ENCODE measurements around the gene CFAP57. TPM values are rescaled to one million over a fixed set of nuclear protein-coding genes. Genes with fewer than 3 reads are reported as not detected.
A peak's percentile ranks its signal among the peaks of the same experiment; 100 is the strongest.

The CFAP57 gene
- total RNA-seq, 1 donor from 2014 or later, result 0.27 TPM

- Mint-ChIP-seq H3K4me1 (peaks cover 8% of the 10 kb centered on the region), H3K9me3 (peaks cover 16% of the 10 kb centered on the region), H3K27me3 (ENCODE audit: low read depth) (peaks cover 21% of the 10 kb centered on the region), H3K27ac (no peak overlapping the region), H3K36me3 (peaks cover 5% of the 10 kb centered on the region), H3K4me3 (no peak overlapping the region)
- no peak for DNase-seq (ENCODE audit: low spot score in 2 of 2, unreplicated experiment in 2 of 2)
- peak; percentile 38 for TF ChIP-seq CTCF (IDR thresholded peaks at IDR 0.05; ENCODE audit: unreplicated experiment)
These were observed 28.7 kb upstream of the CFAP57 start for GRCh38 chr1:43143441-43143888.

GRCh38 chr1:43144237-43144636, 27.9 kb upstream of the CFAP57 start:
- no peak overlapping the region for H3K27ac Mint-ChIP-seq
- TF ChIP-seq CTCF (IDR thresholded peaks at IDR 0.05; ENCODE audit: unreplicated experiment), result no peak
- peaks cover 23% of the 10 kb centered on the region for H3K27me3 Mint-ChIP-seq (ENCODE audit: low read depth)
- no peak for DNase-seq (ENCODE audit: low spot score in 2 of 2, unreplicated experiment in 2 of 2)
- H3K4me1 Mint-ChIP-seq, result peaks cover 15% of the 10 kb centered on the region
- H3K9me3 Mint-ChIP-seq, result peaks cover 15% of the 10 kb centered on the region
- H3K4me3 Mint-ChIP-seq, result no peak overlapping the region
- H3K36me3 Mint-ChIP-seq, result peaks cover 5% of the 10 kb centered on the region

GRCh38 chr1:43147625-43148327, 24.4 kb upstream of the CFAP57 start:
- no peak overlapping the region for H3K27ac Mint-ChIP-seq
- peaks cover 22% of the 10 kb centered on the region for H3K27me3 Mint-ChIP-seq (ENCODE audit: low read depth)

GRCh38 chr1:43149889-43150288, 22.2 kb upstream of the CFAP57 start:
- Mint-ChIP-seq H3K36me3 (no peaks in the 10 kb centered on the region), H3K27ac (no peak overlapping the region), H3K4me1 (peaks cover 17% of the 10 kb centered on the region), H3K27me3 (ENCODE audit: low read depth) (peaks cover 11% of the 10 kb centered on the region), H3K9me3 (no peaks in the 10 kb centered on the region), H3K4me3 (peak overlapping the region; percentile 1)
- no peak for TF ChIP-seq CTCF (IDR thresholded peaks at IDR 0.05; ENCODE audit: unreplicated experiment)
- no peak for DNase-seq (ENCODE audit: low spot score in 2 of 2, unreplicated experiment in 2 of 2)

More at GRCh38 chr1:43147625-43148327, 24.4 kb upstream of the CFAP57 start:
- Mint-ChIP-seq H3K4me1 (peaks cover 17% of the 10 kb centered on the region), H3K36me3 (no peaks in the 10 kb centered on the region), H3K9me3 (no peaks in the 10 kb centered on the region), H3K4me3 (peak overlapping the region; percentile 69)
- DNase-seq (ENCODE audit: low spot score in 2 of 2, unreplicated experiment in 2 of 2), result peak; percentile 81 to 92
- TF ChIP-seq CTCF (IDR thresholded peaks at IDR 0.05; ENCODE audit: unreplicated experiment), result no peak

GRCh38 chr1:43152866-43153265, 19.3 kb upstream of the CFAP57 start:
- Mint-ChIP-seq H3K4me1 (peaks cover 13% of the 10 kb centered on the region), H3K4me3 (no peak overlapping the region), H3K36me3 (no peaks in the 10 kb centered on the region), H3K27ac (no peak overlapping the region), H3K9me3 (no peaks in the 10 kb centered on the region), H3K27me3 (ENCODE audit: low read depth) (peaks cover 3% of the 10 kb centered on the region)
- no peak for DNase-seq (ENCODE audit: low spot score in 2 of 2, unreplicated experiment in 2 of 2)
- TF ChIP-seq CTCF (IDR thresholded peaks at IDR 0.05; ENCODE audit: unreplicated experiment), result no peak

Measured in mesothelial cell of epicardium (in vitro differentiated cells).